Raji (cell line): Measurements from ENCODE around the gene FMR1.

ENCODE experiments used
- POLR2A ChIP-seq: IDR thresholded peaks from 2 replicates; pipeline ENCODE4 v1.6.1; 2011; ENCODE audit warnings: low read depth, low read length, control low read depth; ENCODE audit not compliant: insufficient read depth

FMR1 gene

DNA sequence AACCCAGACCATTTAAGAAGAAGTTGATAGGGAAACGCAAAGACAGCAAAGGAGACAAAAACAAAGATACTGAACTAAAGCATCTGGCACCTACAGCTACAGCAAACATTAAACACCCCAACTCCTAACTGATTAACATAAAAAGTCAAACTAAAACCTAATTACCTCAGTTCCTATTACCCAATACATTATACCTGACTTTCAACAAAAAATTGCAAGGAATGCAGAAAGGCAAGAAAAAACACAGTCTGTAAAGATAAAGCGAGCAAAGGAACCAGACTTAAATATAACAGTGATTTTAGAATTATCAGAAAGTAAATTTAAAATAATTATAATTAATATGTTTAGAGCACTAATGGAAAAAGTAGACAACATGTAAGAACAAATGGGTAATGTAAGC, 9.4 kb upstream of the FMR1 start:
- TF ChIP-seq POLR2A: no peak

DNA sequence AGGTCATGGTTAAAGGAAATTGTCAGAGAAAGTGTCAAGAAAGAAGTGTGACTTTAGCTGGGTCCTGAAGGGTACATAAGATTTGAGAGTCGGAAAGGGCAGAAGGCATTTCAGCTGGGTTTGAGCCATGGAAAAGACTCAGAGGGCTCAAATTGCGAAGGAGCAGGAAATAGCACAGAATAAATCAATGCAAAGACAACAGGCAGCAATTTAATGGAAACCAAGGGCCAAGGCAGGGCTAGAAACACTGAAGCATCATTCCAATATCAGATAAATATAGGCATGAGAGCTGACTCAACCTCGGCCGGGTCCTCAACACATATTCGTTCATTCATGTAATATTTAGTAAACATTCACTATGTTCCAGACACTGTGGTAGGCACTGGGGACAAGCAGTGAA, 3.6 kb upstream of the FMR1 start:
- no peak for TF ChIP-seq POLR2A

GRCh38 chrX:147910607-147911006, 1.1 kb upstream of the FMR1 start:
- no peak for TF ChIP-seq POLR2A

DNA sequence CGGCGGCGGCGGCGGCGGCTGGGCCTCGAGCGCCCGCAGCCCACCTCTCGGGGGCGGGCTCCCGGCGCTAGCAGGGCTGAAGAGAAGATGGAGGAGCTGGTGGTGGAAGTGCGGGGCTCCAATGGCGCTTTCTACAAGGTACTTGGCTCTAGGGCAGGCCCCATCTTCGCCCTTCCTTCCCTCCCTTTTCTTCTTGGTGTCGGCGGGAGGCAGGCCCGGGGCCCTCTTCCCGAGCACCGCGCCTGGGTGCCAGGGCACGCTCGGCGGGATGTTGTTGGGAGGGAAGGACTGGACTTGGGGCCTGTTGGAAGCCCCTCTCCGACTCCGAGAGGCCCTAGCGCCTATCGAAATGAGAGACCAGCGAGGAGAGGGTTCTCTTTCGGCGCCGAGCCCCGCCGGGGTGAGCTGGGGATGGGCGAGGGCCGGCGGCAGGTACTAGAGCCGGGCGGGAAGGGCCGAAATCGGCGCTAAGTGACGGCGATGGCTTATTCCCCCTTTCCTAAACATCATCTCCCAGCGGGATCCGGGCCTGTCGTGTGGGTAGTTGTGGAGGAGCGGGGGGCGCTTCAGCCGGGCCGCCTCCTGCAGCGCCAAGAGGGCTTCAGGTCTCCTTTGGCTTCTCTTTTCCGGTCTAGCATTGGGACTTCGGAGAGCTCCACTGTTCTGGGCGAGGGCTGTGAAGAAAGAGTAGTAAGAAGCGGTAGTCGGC, 528 bp downstream of the FMR1 start:
- TF ChIP-seq POLR2A: no peak

DNA sequence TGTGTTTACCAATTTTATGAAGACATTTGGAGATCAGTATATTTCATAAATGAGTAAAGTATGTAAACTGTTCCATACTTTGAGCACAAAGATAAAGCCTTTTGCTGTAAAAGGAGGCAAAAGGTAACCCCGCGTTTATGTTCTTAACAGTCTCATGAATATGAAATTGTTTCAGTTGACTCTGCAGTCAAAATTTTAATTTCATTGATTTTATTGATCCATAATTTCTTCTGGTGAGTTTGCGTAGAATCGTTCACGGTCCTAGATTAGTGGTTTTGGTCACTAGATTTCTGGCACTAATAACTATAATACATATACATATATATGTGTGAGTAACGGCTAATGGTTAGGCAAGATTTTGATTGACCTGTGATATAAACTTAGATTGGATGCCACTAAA, 1.9 kb downstream of the FMR1 start:
- TF ChIP-seq POLR2A: no peak

DNA sequence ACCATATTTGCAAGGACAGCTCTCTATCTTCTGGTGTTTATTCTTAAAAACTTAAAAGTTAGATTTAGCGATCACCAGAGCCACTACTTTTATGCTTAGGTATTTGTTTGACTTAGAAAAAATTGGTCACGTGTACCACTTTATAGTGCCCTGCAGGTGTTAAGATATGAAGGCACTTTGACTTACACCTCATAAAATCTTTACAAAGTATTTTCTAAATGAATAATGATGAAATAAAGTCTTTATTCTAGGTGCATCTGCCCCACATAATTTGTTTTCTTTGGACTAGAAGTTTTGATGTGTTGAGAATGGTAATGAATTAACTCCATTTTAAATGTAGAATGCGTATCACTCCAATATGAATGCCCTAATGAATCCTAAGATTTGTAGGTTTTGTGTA, 2.9 kb downstream of the FMR1 start:
- TF ChIP-seq POLR2A: no peak

DNA sequence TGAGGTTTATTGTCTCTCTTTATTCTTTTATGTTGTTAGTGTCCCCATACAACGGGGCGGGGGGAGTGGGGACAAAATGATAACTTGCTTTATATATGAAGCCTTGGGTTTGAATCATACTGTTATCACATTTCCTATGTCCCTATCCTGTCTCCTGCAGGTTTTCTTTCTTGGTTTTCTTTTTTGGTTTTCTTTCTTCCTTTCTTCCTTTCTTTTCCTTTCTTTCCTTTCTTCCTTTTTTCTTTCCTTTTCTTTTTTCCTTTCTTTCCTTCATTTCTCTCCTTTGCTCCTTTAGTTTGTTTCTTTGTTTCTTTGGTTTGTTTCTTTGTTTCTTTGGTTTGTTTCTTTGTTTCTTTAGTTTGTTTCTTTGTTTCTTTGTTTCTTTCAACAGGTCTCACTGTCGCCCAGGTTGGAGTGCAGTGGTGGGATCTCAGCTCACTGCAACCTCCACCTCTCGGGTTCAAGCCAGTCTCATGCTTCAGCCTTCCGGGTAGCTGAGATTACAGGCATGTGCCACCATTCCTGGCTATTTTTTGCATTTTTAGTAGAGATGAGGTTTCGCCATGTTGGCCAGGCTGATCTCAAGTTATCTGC, 4.8 kb downstream of the FMR1 start:
- no peak for TF ChIP-seq POLR2A

DNA sequence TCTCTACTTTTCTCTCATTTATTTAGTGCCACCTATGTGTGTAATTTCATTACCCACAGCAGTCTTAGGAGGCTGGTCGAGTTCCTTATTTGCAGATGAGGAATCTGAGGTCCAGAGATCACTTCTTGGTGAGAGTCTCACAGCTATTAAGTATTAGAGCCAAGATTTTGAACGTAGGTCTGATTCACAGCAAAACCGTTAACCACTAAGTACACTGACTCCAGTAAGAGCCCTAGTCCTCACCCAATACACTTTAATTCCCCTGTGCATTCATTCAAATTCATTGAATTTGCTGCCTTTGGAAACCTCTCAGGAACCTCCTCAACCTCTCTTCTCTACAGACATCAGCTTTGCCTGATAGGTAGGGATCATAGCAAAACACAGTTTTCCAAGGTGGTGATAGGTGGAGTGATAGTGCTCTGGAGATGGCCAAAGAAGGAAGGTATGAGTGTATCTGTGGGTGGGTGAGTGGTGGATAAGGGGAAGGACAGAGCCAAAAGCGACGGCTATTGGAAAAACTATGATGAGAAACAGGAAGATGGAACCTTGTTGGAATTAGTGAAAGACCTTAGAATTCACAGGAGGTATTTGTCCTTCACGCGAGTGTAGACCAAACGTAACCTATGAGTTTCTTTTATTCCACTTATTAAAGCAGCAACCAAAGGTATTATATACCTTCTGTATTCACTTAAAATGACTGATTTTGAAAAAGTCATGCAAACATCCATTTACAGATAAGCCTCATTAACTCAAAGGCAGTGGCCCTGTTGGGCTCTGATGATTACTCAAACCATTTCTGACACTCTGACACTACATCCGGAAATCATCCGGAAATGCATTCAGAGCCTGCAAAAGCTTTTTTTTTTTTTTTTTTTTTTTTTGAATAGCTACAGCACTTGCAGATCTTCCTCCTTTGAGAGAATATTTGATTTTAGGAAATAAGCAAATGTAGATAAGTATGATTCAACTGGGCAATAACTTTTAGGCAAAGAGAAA, 6.3 kb downstream of the FMR1 start:
- no peak for TF ChIP-seq POLR2A

DNA sequence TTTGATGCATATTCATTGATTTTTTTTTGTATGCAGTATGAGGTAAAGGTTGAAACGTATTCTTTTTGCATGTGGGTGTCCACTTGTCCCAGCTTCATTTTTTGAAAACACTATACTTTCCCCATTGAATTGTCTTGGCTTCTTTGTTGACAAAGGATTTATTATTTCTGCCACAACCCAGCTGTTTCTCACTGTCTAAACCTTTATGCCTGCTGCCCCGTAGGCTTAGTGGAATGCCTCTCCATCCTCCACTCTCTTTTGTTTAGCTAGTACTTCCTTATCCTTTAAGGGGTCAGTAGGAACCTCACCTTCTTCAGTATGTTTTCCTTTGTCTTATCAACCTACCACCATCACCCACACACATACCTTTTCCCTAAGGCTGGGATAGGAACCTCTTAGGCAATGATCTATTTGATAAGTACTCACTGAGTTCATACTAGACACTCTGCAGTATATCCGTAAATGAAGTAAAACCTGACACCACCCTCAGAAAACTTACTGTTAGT, 8.5 kb downstream of the FMR1 start:
- no peak for TF ChIP-seq POLR2A

DNA sequence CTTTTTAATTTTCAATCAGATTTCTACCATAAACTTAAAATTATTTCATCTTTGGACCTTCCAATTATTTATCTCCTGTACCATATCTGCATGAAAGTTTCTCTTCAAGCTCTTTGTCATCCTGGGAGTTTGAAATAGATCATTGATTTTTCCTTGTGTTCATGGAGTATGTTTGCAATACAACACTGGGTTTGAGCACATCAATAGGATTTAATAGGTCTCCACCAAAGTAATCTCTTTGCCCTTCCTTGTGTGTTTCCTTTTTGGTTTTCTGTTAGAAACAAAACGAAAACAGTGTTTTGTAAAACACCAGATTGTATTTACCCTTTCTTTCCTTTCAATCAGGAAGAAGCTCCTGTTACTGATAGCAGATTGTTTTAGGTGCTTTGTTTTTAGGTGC, 11.9 kb downstream of the FMR1 start:
- no peak for TF ChIP-seq POLR2A

DNA sequence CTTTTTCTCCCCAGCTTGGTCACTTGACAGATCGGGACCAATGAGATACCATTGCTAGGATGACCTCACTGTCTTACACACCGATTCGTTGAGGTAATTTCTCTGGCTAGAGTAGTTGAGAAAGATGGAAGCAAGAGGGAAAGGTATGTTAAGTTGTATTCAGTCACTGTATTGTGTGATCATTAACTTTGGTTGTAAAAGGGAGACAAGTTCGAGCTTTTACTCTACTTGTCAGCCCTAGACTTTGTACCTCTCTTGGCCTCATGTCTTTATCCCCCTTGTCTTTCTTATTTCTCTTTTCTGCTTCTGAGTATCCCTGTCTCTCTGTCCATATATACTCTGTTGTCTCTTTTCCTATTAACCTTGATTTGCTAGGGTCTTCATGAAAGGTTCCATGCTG, 15.5 kb downstream of the FMR1 start:
- TF ChIP-seq POLR2A: no peak

DNA sequence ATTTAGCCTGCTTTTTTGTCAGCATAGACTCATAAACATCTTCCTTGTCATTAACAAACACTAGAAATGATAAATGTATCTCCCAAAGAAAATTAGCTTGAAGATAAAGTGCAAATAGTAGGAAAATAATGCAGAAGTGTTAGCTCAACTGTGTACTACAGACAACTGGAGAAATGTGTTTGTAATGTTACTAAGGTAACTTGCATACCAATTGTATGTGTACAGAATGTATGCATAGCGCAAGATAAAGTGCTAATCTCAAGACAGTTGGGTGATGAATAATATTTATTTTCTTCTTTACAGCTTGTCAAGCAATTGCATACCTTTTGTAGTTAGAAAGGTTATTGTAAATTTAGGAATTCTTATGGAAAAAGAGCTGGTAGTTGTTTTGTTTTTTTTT, 22.1 kb downstream of the FMR1 start:
- TF ChIP-seq POLR2A: no peak

DNA sequence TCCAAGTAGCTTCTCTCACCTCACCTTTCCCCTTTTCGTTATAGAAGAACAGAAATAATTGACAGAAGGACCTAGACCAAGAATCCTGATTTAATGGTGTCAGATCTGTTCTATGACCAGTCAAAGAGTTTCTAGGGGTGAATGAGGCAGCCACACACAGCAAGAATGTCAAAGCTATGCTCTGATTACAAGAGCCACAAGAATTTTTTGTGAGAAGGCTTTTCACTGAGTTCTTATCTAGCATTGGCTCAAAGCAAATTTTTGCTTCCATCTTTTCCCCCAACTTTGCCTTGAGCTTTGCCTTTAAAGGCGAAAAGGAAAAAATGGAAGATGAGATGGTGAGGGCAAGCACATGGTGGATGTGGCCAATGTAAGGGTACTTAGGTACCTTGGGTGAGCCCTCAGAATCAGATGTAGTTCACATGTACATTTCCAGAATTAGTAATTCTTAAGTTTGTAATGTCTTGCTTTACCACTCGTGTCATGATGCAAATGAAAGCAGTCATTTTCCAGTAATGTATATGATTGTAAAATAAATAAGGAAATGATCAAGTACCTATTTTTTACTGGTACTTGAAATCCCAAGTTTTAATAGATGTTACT, 23.5 kb downstream of the FMR1 start:
- no peak for TF ChIP-seq POLR2A

DNA sequence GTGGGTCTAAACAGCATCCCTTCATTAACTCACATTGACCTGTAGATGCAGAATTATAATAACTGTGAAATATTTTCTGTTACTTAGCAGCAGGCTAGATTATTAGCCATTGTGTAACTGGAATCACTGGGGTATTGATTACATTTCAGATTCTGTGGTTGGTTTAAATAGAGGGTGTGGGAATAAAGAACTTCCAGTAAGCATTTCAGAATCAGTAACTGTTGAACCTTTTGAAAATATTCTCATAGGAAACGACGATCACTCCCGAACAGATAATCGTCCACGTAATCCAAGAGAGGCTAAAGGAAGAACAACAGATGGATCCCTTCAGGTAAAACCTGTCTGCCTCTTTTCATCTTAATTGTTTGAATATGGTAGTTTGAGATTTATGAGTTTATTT, 33.6 kb downstream of the FMR1 start:
- no peak for TF ChIP-seq POLR2A

GRCh38 chrX:147948531-147948930, 36.8 kb downstream of the FMR1 start:
- no peak for TF ChIP-seq POLR2A

GRCh38 chrX:147950352-147950751, 38.6 kb downstream of the FMR1 start:
- no peak for TF ChIP-seq POLR2A

DNA sequence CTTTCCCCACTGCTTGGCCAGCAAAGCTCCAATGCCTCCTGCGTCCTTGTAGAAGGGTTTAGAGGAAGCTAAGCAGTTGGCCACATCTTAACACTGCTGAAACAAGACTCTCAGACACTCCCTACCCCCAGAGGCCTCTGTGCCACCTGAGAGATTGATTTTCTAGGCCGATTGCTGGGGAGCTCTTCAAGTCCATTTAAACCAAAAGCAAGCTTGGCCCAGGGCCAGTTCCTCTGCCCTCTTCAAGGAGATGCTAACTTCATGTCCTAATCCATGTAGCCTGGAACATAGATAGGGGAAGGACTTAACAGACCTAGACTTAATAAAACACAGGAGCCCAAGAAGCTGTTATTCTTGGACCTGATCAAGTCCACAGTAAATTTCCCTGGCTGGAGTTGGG, 42.3 kb downstream of the FMR1 start:
- TF ChIP-seq POLR2A: no peak
